Skin of body (tissue), 2 donors: ENCODE measurements around the gene ATP2B2. TPM values are rescaled to one million over a fixed set of nuclear protein-coding genes. Genes with fewer than 3 reads are reported as not detected.

Source experiments
- DNase-seq: peaks from one replicate; lab custom pipeline; 2025; lab: John Stamatoyannopoulos, UW
- total RNA-seq: library from RNA; depleted of rRNA; stranded (reverse); fragments of >200 nt; gene quantifications from one replicate; pipeline ENCODE4 v1.2.3, GENCODE V29; 2014

ATP2B2 gene
- total RNA-seq, 1 donor from 2014 or later = 0.69 TPM

DNA sequence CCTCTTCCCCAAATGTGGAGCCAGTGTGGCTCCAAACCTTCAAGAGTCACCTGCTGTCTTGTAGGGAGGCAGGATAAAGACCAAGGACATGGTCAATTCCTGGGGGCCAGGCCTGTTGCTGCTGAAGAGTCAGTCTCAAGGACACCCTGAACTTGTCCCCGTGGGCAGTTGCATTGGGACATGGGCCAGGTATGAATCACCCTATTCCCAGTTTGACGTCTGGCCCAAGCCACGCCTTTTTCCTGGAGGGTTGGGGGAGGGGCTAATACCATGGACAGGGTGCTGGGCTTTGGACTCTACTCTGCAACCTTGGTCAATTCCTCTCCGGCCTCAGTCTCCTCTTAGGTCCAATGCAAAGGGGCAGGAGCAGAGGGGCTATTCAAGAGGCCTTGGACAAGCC is 10.4 kb downstream of the ATP2B2 start:
- DNase-seq = no peak

- DNase-seq = no peak
These were observed 11.2 kb downstream of the ATP2B2 start for GRCh38 chr3:10494180-10494579.

DNA sequence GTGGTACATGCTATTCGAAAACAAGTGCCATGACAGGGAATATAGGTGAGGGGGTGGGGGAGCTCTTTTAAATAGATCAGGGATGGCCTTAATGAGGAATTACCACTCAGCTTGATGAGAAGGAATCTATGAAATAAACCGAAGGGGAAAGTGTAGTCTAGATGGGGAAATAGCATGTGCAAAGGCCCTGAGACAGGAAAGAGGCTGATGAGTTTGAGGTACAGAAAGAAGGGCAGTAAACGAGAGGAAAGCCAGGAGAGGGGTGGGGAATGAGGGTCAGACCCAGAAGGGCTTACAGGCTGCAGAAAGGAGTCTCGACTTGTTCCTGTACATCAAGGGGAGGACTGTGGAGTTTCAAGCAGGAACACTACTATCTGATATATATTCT is 12.2 kb downstream of the ATP2B2 start:
- no peak for DNase-seq

DNA sequence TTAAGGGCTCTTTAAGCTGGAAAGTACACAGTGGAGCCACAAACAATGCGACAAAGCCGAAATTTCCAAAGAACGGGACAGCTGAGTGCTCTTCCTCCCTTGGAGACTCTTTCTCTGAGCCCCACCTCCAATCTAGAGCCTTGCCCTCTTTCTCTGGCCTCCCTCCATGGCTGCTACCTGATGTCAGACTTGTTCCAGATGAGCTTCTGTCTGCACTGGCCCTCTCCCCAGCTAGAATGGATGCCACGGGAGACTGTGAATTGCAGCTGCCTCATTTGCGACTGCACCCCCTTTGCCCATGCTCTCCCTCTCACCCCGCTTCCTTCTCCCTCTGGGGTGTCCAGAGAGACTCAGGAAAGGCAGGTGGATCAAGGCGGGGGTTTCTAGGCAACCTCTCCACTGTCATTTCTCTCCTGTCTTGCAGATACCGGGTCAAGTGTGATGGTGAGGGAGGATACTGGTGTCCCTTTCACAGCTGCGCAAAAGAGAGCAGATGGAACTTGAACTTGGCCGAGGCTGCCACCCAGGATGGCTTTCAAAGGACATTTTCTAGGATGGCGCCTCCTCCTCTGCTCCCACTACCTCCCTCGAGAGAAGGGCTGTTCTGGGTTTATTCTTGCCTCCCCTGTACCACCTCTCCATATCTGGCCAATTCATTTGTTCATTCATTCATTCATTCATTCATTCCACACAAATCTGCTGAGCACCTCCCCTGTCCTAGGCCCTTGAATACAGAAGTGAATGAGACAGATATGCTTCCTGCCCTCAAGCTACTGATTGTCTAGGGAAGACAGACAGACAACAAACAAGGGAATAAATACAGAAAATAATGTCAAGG is 12.8 kb downstream of the ATP2B2 start:
- no peak for DNase-seq

- no peak for DNase-seq
These were observed 15.5 kb downstream of the ATP2B2 start for GRCh38 chr3:10489746-10490483.

GRCh38 chr3:10487988-10488633 is 17.3 kb downstream of the ATP2B2 start:
- DNase-seq = no peak

DNA sequence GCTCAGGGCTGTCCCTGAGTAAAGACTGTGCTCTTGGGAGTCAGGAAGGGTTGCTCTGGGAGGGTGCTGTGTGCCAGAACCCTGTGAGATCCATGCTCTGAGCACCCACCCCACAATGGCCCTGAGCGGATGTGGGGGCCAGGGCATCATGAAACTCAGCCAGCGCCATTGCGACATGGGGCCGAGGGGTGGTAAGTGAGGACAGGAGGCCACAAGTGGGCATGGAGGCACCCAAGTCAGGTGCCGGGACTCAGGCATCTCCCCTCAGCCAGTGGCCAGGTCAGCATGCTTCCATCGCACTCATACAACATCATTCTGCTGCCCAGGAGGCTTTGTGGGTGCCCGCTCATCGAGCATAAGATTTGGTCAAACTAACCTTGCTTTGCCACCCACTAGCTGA is 19.6 kb downstream of the ATP2B2 start:
- no peak for DNase-seq

GRCh38 chr3:10485380-10485779 is 20.0 kb downstream of the ATP2B2 start:
- no peak for DNase-seq

DNA sequence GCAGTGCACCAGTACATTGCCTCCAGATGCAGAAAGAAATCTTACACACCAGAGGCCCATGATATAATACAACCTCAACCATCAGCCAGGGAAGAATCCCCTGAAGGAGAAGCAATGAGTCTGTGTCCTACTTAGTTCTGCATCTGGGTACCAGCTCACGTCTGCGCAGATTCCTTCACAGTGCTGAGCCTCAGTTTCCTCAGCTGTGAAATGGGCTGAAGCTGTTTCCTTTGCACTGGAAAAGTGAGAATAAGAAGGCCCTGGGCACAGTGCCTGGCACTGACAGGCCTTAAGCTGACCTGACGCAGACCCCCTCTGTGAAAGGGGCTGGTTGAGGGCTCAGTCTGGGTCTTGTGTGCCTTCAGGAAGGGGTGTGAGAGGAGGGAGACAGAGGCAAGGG is 20.7 kb downstream of the ATP2B2 start:
- no peak for DNase-seq

GRCh38 chr3:10483686-10484345 is 21.6 kb downstream of the ATP2B2 start:
- DNase-seq = no peak

- no peak for DNase-seq
These were observed 22.1 kb downstream of the ATP2B2 start for GRCh38 chr3:10483364-10483675.

- no peak for DNase-seq
These were observed 22.6 kb downstream of the ATP2B2 start for GRCh38 chr3:10482631-10483363.

GRCh38 chr3:10480871-10481378 is 24.5 kb downstream of the ATP2B2 start:
- no peak for DNase-seq

DNA sequence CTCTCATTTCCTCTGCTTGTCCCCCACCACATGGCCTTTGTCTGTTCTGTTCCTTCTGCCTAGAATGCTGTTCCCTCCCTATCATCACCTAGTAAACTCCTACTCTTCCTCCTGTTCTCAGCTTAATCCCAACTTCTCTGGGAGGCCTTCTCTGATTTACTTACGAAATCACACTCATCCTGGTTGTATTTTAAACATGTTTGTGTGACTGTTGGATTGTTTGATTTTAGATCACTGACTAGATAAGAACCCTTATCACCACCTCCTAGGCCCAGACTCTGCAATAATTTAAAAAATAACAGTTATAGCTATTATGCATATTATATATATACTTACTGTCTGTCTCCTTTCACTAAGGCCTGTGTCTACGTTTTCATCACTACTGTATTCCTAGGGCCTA is 26.1 kb downstream of the ATP2B2 start:
- DNase-seq = no peak

- DNase-seq = no peak
These were observed 29.4 kb downstream of the ATP2B2 start for GRCh38 chr3:10475983-10476382.

GRCh38 chr3:10474847-10475246 is 30.5 kb downstream of the ATP2B2 start:
- no peak for DNase-seq

DNA sequence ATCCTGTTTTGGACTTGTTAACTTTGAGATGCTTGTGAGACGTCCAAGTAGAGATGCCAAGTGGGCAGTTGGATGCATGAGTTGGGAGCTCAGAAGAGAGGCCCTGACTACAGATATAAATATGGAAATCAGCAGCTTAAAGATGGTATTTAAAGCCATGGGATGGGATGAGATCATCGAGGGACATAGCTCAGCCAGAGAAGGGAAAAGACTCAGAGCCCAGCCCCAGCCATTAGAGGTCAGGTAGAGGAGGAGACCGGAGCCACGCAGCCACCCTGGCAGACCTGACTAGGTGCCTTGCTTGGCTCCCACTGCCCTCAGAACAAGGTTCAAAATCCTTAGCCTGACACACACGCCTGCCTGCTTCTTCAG is 31.1 kb downstream of the ATP2B2 start:
- no peak for DNase-seq

DNA sequence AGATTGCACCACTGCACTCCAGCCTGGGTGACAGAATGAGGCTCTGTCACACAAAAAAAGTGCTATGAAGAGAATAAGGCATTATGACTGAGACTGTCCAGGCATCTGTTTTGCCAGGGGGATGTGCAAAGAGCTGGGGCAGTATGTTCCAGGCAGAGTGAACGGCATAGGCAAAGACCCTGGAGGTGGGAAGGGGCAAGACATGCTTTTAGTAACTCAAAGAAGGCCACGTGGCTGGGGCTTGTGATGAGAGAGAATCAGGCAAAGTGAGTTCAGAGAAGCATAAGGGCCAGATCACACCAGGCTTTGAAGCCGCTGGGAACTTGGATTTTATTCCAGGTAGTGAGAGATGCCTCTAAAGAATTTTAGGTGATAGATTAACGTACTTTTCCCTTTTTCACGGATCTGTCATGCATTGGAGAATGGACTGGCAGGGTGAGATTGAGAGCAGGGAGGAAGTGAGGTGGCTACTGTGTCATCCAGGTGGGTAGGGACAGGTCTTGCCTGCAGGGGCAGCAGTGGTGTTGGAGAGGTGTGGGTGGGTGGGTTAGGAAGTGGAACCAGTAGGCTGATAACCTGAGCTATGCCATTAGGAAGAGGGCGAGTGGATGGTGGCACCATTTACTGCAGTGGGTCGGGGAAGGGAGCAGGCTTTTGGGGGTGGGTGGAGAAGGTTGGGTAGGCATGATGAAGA is 31.7 kb downstream of the ATP2B2 start:
- no peak for DNase-seq

- no peak for DNase-seq
These were observed 32.4 kb downstream of the ATP2B2 start for GRCh38 chr3:10472877-10473440.

- no peak for DNase-seq
These were observed 34.2 kb downstream of the ATP2B2 start for GRCh38 chr3:10471054-10471688.
